GM18520 (cell line): ENCODE measurements around the gene OR2T27.
A peak's percentile ranks its signal among the peaks of the same experiment; 100 is the strongest.
"Not testable (repeated sequence)": the region's sequence is repeated elsewhere in the genome, so short reads cannot be mapped to it uniquely, and the experiment has no call there.

Experiments used
- ATAC-seq: cut with Tn5 transposase; IDR thresholded peaks from one replicate; pipeline ENCODE4 v1.9.1; 2021; ENCODE audit not compliant: unreplicated experiment

Gene OR2T27, protein sequence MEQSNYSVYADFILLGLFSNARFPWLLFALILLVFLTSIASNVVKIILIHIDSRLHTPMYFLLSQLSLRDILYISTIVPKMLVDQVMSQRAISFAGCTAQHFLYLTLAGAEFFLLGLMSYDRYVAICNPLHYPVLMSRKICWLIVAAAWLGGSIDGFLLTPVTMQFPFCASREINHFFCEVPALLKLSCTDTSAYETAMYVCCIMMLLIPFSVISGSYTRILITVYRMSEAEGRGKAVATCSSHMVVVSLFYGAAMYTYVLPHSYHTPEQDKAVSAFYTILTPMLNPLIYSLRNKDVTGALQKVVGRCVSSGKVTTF

DNA sequence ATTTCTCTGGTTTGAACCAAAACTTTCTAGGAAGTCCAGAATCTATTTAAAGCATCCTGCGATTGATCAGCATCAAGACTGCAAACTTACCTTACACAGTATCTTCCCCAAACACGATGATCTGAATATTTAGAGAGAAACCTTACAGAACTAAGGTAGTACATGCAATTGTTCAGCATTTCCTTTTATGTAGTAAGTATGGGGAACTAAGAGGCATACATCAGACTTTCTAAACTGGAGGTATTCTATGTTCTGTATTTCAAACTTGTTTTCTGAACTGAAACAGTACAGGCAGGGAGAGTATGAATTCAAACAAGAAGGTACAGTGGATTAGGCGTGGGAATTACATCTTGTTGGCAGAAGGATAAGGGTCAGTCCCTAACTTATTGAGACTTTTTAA, at the start of gene OR2T27:
TSS of gene OR2T27 (minus strand) at position 175 of the 400 bp plus-strand sequence. CDS start 4,644 bp downstream, outside the sequence.
- ATAC-seq: not testable (repeated sequence)

DNA sequence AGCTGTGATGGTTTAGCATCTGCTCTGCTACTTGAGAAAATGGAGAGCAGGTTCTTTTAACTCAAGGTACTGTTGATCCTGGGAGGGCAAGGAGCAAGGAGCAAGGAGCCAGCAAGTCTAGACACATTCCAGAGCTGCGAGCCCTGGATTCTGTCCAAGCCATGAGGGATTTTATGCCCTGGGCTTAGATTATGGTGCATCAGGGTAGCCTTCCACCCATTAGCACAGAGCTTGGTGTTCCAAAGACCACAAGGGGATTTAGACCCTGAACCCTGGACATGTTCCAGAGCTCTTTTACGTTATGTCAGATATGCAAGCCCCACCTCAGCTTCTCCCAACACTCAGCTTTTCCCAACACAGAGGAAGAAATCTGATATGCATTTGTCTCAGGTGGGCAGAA, 49.3 kb upstream of the OR2T27 start:
- no peak for ATAC-seq

DNA sequence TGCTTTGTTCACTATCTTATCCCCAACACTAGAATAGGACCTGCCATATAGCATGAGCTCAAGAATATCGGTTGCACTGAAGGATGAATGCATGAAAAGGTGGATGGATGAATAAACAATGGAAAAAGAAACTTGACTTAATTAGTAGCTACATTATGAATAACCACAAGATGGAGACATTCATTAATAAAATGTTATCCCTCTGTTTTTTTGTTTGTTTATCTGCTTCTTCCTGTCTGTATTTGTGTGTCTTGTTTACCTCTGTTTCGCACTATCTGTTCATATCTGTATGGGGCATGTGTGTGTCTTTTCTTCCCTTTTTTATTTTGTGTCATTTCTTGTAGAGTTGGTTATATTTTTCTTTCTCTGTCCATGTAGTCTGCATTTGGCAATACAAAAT, 48.3 kb upstream of the OR2T27 start:
- ATAC-seq: no peak

DNA sequence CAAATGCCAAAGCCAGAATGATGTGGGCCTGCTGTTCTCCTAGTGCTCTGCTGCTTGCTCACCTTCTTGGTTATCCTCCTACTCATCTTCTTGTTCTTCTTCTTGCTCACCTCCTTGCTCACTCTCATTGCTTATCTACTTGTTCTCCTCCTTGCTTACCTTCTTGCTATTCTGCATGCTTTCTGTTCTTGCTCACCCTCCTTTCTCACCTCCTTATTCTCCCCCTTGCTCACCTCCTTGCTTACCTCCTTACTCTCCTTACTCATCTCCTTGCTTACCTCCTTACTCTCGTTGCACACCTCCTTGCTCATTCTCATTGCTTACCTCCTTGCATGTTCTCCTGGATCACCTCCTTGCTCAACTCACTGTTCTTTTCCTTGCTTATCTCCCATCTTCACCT, 47.4 kb upstream of the OR2T27 start, which contains the start of gene OR14I1:
TSS of gene OR14I1 (minus strand) at position 53 of the 400 bp plus-strand sequence.
- no peak for ATAC-seq

DNA sequence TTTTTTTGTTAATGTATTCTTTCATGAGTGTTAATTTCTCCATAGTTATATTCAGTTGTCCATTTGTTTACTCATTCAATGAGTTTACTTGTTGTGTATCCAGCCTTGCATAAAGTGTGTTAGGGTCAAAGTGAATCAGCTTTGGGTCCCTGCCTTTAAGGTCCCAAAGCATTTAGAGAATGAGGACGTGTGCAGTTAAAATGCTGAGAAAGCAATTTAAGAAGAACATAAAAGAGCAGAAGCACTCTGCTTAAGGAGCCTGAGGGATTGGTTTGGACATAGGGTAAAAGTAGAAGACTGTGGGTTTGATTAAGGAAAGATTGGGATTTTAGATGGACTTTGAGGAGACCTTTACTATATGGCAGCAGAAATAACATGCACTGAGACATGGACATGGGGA, 43.8 kb upstream of the OR2T27 start:
- no peak for ATAC-seq

DNA sequence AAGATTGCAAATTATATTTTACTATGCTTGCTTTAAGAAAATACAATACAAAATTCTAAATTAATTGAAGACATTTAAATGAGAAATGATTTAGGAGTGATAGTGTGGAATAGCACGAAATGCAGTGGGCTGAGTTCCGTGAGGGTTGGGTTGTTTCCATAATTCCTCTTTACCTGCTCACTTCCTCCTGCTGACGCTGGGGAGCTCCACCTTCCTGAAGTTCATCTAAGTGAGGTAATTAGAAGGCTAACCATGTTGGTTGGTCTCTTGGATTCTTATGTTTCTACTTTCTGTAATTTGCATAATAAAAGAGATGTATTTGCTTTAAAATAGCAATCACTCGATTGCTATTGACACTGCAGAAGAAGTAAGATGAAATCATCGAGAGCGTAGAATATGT, 42.6 kb upstream of the OR2T27 start:
- ATAC-seq: no peak

DNA sequence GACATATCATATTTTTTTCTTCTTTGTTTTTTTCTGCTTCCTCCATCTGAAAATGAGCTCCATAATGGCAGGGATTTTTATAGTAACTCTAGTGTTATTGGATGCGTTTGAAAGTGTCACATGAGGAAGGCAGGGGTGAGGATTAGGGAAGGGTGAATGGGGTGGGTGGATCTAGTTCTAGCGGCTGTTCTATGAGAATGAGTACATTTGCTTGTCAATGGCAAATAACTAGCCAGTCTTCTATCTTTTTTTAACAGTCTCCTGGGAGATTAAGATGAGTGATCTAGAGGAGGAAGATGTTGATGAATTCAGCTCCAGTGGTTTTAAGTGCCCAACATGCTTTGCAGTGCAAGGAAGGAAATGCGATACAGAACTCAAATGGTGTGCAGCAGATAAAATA, 41.4 kb upstream of the OR2T27 start:
- no peak for ATAC-seq

DNA sequence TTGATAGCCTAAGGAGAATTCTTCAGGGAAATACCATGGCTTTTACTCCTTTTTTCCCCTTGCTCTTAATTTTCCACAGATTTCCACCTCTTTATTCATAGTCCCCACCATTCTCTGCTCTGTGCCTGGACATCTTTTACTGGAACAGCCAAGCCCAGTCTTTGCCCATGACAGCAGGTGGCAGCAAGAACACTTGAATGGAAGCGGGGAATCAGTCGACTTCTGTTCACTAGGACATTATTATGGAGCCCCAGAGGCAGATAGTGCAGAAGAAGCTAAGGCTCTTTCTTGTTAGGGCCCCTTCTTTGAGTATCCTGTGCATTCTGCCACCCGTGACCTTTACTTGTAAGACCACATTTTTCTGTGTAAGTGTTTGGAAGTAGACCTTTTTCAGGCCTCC, 40.9 kb upstream of the OR2T27 start:
- no peak for ATAC-seq

DNA sequence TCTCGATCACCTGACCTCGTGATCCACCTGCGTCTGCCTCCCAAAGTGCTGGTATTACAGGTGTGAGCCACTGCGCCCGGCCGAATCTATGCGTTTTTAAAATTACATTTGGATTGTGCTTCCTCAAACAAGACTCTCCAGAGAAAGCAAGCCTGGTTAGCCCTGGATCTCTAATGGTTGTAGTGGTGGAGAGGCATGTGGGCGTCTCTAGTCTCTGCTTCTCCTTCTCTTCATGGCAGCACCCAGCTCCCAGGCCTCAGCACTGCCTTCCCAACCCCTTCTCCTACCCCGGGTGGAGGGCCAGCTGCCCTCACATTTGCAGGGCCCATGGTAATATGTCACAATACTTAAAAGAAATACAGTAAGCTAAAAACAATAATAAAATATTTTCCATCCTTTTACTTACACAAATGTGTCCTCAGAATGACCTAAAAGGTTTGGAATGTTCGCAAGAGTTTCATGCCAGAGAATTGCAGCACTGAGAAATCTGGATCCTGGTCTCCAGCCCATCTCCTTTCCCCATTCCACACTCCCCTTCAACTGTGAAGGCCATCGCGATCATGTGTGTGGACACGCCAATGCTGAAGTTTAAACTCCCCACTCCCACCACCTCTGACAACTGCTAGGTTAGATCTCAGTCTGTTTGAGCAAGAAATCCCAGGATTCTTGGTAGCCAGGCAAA, 40.3 kb upstream of the OR2T27 start:
- no peak for ATAC-seq

DNA sequence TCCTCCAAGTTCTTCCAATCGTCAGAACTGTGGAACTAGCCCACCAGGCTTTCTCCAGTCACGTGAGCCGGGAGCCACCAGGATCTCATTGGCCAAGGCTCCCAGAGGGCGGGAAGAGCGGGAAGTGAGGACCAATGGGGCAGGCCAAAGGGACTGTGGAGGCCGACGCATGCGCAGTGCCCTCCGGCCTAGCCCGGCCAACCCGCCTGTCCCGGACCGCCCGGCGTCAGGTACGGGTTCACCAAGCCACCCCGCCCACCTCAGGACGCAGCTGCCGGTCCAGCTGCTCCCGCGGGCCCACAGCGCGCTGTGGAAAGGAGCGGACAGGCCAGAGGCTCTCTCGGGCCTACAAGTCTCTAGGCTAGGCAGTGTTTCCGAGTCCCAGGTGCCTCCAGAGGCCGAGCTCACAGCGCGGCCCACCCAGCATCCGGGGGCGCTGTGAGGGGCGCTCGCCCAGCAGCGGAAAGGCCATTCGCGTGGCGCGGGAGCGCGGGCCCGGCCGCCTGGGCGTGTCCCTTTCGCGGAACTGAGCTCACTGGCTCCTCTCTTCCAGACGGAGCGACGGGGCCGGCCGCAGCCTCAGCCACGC, 36.3 kb upstream of the OR2T27 start:
- ATAC-seq: no peak

DNA sequence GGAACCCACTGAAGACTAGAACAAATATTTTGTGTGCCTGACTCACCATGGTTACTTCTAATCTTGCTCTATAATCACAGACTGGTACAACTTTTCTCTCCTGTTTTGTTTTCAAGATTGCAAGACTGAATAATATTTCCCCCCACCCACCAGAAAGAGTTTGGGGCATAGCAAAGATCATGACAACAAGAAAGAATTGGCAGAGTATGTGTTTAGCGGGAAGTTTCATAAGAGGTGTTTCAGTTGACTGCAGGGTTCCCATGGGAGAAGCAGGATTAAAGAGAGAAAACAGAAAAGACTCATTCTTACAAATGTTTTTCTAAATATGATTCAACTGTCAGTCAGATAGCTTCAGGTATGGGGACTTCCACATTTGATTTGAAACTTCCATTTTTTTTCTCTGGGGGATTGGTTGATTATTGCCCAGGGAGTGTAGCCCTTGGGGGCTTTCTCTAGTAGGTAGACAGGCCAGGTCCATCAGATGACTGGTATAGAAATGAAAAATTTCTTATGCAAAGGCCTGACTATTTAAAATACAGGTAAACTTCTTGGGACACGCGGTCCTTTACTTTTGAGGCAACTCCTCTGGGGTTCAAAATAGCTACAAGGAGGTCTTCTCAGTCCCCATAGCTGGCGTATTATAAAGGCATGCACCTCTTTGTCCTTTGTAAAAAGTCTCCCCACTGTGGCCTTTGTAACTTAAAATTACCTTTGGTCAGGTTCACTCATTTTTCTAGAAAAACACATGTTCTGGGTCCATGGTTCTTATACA, 33.4 kb upstream of the OR2T27 start:
- ATAC-seq: peak; percentile 46

DNA sequence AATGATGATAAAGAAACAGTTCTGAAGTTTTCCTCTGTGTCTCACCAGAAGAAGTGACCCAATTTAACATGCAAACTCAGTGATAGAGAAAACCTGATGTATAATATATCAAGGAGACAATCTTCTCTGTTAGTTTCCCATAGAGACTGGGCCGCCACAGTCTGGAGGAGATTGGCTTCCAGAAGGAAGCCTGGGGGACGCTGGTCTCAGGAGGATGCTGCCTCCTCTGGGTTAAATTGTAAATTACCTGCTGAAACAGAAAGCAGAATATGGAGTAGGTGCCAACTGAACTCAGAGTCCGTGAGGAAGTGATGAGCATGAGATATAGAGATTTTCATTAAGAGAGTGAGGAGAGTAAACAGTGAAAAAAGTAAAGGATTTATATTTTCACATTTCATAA, 31.5 kb upstream of the OR2T27 start:
- ATAC-seq: peak; percentile 85

DNA sequence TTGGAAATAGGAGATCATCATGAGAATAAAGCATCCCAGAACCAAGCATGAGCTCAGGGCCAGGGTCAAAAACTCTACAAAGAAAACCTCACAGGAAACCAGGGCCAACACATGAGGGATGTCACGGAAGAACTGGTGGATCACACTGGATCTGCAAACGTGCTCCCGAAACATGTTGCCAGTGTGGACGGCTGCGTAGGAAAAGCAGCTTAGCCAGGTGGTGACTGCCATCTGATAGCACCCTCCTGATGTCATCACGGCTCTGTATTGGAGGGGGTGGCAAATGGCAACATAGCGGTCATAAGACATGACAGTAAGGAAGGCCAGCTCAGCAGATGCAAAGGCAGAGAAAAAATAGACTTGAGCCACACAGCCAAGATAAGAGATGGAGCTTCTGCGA, 26.3 kb upstream of the OR2T27 start:
- ATAC-seq: no peak

DNA sequence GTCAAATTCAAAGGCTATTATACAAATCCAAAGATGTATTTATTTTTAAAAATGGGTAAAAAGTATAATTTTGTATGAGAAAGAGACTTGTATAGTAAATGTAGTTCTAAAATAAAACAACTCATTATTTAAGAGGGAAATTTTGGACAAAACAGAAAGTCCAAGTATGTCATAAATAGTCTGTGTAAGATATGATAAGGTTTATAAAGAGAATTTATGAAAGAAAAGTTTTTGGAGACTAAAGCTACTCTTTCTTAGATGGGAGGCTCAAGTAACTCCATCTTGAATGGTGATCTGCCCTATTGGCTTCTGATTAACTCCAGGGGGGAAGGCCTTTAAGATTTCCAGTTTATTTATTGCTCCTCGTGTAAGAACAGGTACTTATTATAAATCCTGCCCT, 14.7 kb upstream of the OR2T27 start:
- no peak for ATAC-seq

DNA sequence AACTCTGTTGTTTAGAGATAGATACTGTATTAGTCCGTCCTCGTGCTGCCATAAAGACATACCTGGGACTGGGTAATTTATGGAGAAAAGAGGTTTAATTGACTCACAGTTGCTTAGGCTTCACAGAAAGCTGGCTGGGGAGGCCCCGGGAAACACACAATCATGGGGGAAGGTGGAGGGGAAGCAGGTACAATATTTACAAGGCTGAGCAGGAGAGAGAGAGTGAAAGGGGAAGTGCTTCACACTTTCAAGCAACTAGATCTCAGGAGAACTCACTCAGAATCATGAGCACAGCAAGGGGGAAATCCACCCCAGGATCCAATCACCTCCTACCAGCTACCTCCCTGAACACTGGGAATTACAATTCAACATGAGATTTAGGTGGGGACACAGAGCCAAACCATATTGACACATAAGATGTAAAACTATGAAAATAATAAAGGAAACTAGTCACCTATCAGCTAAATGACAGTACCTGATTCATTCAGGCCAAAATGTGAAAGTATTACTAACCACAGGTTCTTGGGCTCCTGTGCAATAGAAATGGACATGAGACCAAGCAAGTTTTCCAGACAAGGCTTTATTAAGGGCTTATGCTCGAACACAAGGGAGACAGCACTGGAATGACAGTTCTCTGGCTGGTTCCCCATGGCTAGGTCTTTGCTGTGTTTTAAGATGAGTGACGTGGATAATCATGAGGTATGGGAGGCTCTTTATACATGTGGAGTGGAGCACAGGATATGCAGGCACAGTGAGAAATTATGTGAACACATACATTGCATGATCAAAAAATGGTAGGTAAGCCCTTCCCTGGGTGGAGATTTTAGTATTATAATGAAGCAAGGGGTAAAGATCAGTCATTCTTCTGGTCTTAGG, 8.4 kb upstream of the OR2T27 start:
- ATAC-seq: peak; percentile 80

DNA sequence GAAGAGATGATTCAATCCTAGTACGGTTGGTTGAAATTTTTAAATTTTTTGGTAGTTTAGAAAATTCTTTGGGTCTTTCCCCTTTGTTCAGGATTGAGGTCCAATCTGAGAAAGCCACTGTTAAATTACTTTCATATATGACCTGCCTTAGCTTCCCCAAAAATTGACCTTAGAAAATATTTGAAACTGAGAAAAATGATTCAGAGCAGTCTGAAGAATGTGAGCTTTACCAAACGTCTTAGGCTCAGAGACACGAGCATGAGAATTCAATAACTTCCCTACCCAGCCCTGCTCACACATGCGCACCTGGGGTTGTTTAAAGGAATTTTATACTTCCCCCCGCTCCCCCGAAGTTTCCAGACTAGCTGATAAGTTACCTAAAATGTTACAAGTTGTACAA, 1.5 kb upstream of the OR2T27 start:
- peak; percentile 50 for ATAC-seq

DNA sequence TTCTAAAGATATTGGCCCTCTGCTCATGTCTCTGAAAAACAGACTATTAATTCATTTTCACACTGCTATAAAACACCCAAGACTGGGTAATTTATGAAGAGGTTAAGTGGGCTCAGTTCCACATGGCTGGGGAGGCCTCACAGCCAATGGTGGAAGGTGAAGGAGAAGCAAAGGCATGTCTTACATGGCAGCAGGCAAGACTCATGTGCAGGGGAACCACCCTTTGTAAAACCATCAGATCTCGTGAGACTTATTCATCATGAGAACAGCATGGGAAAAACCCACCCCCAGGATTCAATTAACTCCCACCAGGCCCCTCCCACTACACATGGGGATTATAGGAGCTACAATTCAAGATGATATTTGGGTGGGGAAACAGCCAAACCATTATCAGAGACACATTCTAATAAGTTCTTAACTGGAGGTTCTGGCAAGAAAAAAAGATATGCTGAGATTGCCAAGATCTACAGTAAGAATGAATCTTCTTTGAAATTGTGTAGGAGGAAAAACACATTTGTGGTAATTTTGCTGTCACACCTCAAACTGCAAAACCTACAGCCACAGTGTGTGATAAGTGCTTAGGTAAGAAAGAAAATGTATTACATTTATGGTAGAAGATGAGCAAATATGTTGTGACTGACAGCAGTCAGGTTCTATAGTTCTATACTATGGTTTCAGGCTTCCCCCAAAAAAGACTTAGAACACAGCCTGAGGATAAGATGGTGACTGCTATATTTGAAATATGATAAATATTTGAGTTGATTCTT, 6.4 kb downstream of the OR2T27 start:
- not testable (repeated sequence) for ATAC-seq

DNA sequence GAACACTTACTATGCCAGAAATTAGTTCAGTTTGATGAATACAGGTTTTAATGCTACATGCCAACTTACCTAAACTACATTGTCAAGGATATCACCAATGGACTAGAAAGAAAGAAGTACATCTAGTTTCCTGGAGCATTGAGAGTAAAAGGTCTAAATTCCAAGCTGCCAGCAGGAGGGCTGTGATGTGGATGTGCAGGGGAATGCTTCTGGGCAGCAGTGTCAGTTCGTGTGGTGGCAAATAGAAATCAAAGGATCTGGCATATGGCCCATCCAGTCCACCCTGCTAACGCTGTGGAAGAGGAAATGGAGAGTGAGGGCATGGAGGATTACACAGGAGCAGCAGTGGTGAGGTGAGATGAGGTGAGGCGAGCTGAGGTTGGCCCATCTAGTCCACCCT, 10.2 kb downstream of the OR2T27 start, which contains the start of gene OR2T35:
TSS of gene OR2T35 (minus strand) at position 101 of the 400 bp plus-strand sequence. CDS start 6,020 bp downstream, outside the sequence.
- ATAC-seq: not testable (repeated sequence)

DNA sequence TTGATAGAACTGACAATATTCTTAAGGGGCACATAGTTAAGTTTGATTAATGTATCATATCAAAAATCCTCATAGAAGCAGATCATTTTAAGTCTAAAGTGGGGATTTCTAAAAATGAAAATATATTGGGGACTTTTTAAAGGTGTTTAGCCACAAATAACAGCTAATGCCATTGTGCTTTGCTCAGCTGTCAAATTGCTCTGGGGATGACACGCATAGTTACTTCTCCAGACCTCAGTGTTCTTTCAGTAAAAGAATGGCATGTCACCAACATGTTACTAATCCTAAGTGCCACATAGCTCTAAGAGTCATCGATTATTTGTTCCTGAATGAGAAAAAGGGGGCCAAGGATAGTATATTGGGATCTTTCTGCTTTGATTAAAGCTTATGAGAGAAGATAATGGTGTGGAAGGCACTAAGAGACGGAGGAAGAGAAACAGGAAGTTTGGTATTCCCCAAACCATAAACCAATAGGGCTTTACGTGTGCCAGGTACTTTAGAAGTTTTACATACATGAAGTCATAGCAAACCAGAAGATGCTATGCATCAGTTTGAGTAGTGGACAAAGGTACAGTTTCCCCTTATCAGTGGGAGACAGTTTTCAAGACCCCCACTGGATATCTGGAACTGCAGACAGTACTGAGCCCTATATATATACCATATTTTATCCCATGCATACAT, 12.2 kb downstream of the OR2T27 start:
- peak; percentile 60 for ATAC-seq
